Tibial nerve (tissue), 3 donors: ENCODE results near the gene CHN2.

ENCODE experiments used
- CTCF ChIP-seq, 5 experiments: fragments of 200-600 bp in 3 of 5; fragments of 450-650 bp in 2 of 5; sonication (generic) in 3 of 5; IDR thresholded peaks; one replicate each; pipeline ENCODE4 v1.5.1; 2016 to 2019; ENCODE audit warnings: antibody characterized with exemption in 5 of 5, mild to moderate bottlenecking in 3 of 5, moderate library complexity in 2 of 5
- POLR2A ChIP-seq, 2 donors: fragments of 450-650 bp; IDR thresholded peaks; one replicate each; pipeline ENCODE4 v1.6.1; 2017; ENCODE audit warnings: antibody characterized with exemption in 2 of 2, mild to moderate bottlenecking in 2 of 2, moderate library complexity in 2 of 2

DNA sequence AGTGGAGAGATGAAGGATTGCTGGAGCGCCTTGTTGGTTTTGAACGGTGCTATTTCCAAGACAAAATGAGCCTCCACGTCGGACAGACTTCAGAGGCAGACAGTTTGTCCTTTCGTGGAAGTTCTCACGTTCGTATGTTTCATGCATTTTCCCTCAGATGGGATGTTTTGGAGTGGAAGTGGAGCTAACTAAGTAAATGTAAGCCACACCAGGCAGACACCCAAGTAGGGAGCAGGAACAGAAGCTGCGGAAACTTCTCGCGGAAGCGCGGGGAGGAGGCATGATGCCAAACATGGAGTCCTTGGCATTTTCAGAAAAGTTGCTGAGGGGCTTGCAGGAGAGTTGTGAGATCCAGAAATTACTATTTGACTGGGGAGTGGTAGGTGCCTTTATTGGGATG is 223.5 kb downstream of the CHN2 start:
- TF ChIP-seq CTCF (IDR thresholded peaks at IDR 0.05), result no peak
- TF ChIP-seq POLR2A (IDR thresholded peaks at IDR 0.05), result no peak
